ENCODE data around the gene VWA3A. TPM values are rescaled to one million over a fixed set of nuclear protein-coding genes. Genes with fewer than 3 reads are reported as not detected.

VWA3A gene
- total and polyA plus RNA-seq, 2 donors (not counting 3 experiments of a cell fraction or from before 2014, with no cell fraction given): 0.12 to 0.84 TPM

Other genes starting within 250 kb of the VWA3A start
- 225 and 282 TPM in 2 replicates for gene NPIPB4, start 234.8 kb upstream of the VWA3A start, total RNA-seq
- gene NPIPB4, start 234.8 kb upstream of the VWA3A start, polyA plus RNA-seq: 15.5 and 36.1 TPM in 2 replicates
- gene UQCRC2, start 139.2 kb upstream of the VWA3A start, total RNA-seq: 189 and 207 TPM in 2 replicates
- 94.8 and 132 TPM in 2 replicates for gene UQCRC2, start 139.2 kb upstream of the VWA3A start, polyA plus RNA-seq
- not detected in 2 replicates for gene PDZD9, start 91.4 kb upstream of the VWA3A start, total RNA-seq
- not detected in 2 replicates for gene PDZD9, start 91.4 kb upstream of the VWA3A start, polyA plus RNA-seq
- 22.0 and 23.2 TPM in 2 replicates for gene MOSMO, start 84.4 kb upstream of the VWA3A start, total RNA-seq
- 11.9 and 15.9 TPM in 2 replicates for gene MOSMO, start 84.4 kb upstream of the VWA3A start, polyA plus RNA-seq
- 0.13 and 0.21 TPM in 2 replicates for gene SDR42E2, start 70.0 kb downstream of the VWA3A start, total RNA-seq
- 0.03 TPM in 2 replicates for gene SDR42E2, start 70.0 kb downstream of the VWA3A start, polyA plus RNA-seq
- 44.1 and 48.6 TPM in 2 replicates for gene EEF2K, start 113.7 kb downstream of the VWA3A start, total RNA-seq
- gene EEF2K, start 113.7 kb downstream of the VWA3A start, polyA plus RNA-seq: 16.0 and 18.4 TPM in 2 replicates
- gene POLR3E, start 204.9 kb downstream of the VWA3A start, total RNA-seq: 42.8 and 48.3 TPM in 2 replicates
- gene POLR3E, start 204.9 kb downstream of the VWA3A start, polyA plus RNA-seq: 55.5 and 62.2 TPM in 2 replicates

Data from endothelial cell of umbilical vein (primary cell).